Activated CD8-positive, alpha-beta memory T cell treated with anti-CD3 and anti-CD28 coated beads for 36 hours (primary cell): ENCODE measurements around the gene FBXO31. TPM values are rescaled to one million over a fixed set of nuclear protein-coding genes. Genes with fewer than 3 reads are reported as not detected.
"Not testable (repeated sequence)": the region's sequence is repeated elsewhere in the genome, so short reads cannot be mapped to it uniquely, and the experiment has no call there.

ENCODE experiments used
- CTCF ChIA-PET: fragments of 350-600 bp; sonication (Branson Sonifier 250); formaldehyde crosslinking; loops from one replicate; lab custom pipeline; 2021; ENCODE audit warnings: antibody characterized with exemption; lab: Charles Lee
- POLR2A ChIA-PET: fragments of 350-600 bp; sonication (Branson Sonifier 250); formaldehyde crosslinking; loops from one replicate; lab custom pipeline; 2021; ENCODE audit warnings: antibody characterized with exemption; lab: Charles Lee
- total RNA-seq, 2 experiments: library from RNA; stranded (reverse); gene quantifications; one replicate each; pipeline ENCODE4 v1.2.3, GENCODE V29; 2021

The FBXO31 gene
- total RNA-seq, 2 experiments from 2014 or later: 38.5 to 40.3 TPM

DNA sequence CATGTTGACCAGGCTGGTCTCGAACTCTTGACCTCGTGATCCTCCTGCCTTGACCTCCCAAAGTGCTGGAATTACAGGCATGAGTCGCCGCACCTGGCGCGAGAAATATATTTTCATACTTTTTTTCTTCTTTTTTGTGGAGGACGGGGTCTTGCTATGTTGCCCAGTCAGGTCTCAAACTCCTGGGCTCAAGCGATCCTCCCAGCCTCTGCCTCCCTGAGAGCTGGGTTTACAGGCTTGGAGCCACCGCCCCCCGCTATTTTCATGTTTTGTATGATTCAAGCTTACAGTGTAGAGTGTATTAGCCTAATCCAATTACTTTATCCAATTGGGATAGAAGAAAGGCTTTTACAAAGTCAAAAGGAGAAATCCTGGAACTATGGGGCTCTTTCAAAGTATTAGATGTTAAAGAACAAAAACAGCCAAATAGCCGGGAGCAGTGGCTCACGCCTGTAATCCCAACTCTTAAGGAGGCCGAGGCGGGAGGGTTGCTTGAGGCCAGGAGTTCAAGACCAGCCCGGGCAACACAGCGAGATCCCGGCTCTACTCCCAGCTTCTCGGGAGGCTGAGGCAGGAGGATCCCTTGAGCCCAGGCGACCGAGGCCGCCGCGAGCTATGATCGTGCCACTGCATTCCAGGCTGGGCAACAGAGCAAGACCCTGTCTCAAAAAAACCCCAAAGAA is 7.2 kb upstream of the FBXO31 start:
- ChIA-PET CTCF (interaction anchor here (1.0 kb wide), 1 partner anchor 246 kb away, joined by 3 read pairs; no protein-coding TSS in a partner anchor), POLR2A (interaction anchor here (0.7 kb wide), 1 partner anchor 1932 kb away, joined by 3 read pairs; no protein-coding TSS in a partner anchor)

DNA sequence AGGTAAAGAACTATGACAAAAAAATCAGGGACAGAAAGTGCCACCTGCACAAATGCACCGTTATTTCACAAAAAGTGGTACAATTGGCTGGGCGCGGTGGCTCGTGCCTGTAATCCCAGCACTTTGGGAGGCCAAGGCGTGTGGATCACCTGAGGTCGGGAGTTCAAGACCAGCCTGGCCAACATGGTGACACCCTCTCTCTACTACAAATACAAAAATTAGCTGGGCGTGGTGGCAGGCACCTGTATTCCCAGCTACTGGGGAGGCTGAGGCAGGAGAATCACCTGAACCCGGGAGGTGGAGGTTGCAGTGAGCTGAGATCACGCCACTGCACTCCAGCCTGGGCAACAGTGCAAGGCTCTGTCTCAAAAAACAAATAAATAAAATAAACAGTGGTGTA is 6.3 kb upstream of the FBXO31 start:
- CTCF ChIA-PET, POLR2A ChIA-PET: not testable (repeated sequence)

DNA sequence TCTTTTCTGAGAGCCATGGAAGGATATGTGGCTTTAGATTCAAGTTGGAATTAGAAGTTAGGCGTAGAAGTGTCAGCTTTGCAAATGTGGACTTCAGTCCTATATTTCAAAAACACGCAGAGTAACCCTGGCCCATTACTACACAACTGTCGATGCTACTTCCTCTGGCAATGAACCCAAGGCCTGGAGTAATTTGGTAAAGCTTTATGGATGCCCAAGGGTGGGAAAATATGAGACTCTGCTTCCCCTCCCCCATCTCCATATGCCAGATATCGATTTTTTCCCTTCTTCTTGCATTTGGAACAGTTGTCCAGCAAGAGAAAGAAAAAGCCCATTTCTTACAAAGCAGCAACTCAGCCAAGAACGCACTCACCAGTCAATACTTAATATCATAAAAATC is 5.7 kb upstream of the FBXO31 start:
- CTCF ChIA-PET: no interaction called here

DNA sequence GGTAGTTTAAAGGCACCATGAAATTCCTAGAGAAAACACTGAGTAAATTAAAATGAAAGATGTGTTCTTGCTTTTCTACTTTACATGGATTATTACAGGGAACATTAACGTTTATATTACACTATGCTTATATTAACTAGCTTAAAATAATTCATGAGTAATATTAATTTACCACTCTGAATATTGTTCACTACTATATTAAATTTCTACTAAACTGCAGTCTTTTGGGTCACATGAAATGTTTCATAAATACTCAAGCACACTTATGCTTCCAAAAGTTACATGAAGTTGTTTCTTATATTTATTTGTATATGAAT is 5.2 kb upstream of the FBXO31 start:
- ChIA-PET CTCF (no interaction called here), POLR2A (no interaction called here)

More for the DNA sequence above, 5.7 kb upstream of the FBXO31 start:
- POLR2A ChIA-PET: no interaction called here

DNA sequence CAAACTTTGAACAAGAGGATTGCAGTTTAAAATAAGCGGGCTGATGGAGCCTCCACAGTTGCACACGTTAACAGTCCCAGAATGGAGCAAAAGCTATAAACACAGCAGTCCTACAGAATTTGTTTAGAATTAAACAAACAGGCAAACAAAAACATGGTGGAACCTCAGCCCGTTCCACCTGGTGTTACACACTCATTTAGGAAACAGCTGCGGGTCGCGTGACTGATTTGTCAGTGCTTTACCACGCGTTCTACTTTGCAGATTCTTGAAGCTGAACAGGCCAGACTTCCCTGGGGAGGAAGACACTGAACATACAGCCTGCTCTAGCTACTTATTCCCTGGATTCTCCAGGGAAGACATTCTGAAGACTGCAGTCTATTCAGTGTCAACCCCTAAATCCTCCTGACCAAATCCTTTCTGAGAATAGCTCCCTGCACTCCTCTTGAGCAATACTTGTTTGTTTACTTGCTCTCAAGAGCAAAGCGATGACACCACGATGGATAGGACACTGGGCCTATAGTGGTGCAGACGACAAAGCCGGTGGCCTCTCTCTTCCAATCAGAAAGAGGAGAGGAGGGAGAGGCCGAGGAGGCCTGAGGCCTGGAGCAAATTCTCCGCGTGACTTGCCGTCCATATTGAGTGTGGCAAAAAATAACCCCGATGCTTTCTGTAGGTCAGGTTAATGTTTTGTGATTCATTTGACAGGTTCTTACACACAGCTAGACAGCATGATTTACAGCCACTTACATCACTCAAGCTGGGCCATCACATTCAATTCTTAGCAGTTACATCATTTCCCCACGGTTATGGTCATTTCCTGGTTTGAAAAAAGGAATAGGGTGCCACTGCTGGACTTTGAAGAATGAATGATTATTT is 4.6 kb upstream of the FBXO31 start:
- ChIA-PET POLR2A (no interaction called here), CTCF (interaction anchor here (1.0 to 1.2 kb wide), 2 partner anchors 248 to 393 kb away, joined by 3 to 9 read pairs; no protein-coding TSS in a partner anchor)

DNA sequence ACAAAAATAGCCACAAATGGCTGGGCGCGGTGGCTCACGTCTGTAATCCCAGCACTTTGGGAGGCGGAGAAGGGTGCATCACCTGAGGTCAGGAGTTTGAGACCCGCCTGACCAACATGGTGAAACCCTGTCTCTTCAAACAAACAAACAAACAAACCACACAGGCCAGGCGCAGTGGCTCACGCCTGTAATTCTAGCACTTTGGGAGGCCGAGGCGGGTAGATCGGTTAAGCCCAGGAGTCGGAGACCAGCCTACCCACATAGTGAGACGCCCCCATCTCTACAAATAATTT is 1.2 kb upstream of the FBXO31 start:
- CTCF ChIA-PET: interaction anchor here (2.0 to 3.3 kb wide), 2 partner anchors 10 to 68 kb away, joined by 11 to 19 read pairs; partner anchors contain the start of gene C16orf95
- POLR2A ChIA-PET: not testable (repeated sequence)

DNA sequence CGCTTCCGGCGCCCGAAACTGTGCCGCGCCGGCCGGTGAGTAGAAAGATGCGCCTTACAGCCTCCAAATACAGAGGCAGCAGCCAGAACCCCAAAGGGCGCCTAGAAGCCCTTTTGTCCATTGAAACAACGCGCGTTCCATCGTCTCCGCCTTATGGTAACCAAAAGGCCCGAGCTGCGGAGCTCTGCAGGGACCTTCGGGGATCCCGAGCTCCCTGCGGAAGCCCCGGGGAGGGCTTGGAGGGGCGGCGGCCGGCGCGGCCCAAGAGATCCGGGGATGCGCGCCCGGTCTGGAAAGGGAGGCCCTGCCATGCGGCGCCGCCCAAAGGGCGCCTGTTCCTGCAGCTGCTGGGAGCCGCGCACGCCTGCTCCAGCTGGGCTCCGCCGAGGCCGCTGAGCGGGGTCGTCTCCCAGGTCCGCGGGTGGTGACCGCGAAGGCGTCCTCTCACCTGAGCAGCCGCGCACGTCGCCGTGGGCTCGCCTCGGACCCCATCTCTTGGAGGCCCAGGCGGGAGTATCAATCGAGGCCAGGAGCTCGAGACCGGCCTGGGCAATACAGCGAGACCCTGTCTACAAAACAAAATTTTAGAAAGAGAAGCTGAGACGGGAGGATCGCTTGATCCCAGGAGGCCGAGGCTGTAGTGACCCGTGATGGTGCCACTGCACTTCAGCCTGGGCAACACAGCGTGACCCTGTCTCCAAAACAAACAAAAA is 742 bp upstream of the FBXO31 start:
- CTCF ChIA-PET: interaction anchor here (1.7 to 3.3 kb wide), 3 partner anchors 10 to 86 kb away, joined by 4 to 19 read pairs (median 11); partner anchors contain the start of gene C16orf95
- POLR2A ChIA-PET: interaction anchor here (1.1 to 2.1 kb wide), 4 partner anchors 9 to 107 kb away, joined by 4 to 17 read pairs (median 10); partner anchors contain the start of genes C16orf95 and MAP1LC3B

DNA sequence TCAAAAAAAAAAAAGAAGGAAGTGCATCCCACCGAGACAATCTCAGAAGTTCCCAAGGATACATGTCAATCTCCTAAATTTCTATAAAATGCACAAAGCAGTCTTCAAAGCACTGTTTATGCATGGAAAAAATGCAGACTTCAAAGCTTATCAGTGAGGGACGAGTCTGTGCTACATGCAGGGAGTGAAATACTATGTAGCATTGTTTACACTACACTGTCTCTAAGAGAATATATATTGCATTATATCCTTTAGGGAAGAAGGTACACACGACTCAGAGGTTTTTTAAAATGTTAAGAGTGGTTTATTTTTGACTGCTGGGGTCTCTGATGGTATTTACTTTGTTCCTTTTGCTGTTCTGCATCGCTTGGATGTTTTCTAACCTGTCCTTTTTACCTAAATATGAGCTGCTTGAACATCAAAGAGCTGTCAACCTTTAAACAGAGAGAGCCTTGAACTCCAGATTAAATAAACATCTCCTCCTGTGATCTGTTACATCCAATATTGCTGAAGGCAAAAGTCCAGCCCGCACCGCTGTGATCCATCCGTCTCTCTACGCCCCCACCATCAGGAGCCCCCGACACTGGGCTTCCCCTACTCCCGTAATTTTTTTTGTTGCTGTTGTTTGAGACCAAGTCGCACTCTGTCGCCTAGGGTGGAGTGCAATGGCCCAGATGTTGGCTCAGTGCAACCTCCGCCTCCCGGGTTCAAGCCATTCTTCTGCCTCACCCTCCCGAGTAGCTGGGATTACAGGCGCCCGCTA is 1.4 kb downstream of the FBXO31 start:
- CTCF ChIA-PET: interaction anchor here (1.0 to 3.3 kb wide), 3 partner anchors 12 to 254 kb away, joined by 4 to 19 read pairs (median 5); no protein-coding TSS in a partner anchor
- POLR2A ChIA-PET: interaction anchor here (2.1 kb wide), 1 partner anchor 65 kb away, joined by 17 read pairs; the partner anchor contains the start of gene C16orf95

DNA sequence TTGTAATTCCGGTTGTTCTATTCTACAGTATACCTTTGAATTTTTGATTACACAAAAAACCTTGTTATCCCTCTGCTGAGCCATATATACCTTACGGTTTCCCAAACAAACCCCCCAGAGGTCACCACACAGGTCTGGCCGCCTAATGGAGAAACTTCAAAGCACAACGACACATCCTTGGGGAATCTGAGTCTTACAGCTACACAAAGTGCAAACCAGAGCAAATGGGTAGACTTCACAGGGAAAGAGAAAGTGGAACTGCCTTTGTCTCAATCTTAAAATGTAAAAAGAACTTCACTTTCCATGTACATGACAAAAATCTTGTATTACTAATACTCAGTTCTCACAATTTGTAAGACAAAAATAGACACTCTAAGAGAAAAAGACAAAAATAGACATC is 2.7 kb downstream of the FBXO31 start:
- CTCF ChIA-PET: interaction anchor here (1.3 kb wide), 1 partner anchor 12 kb away, joined by 5 read pairs; no protein-coding TSS in a partner anchor
- POLR2A ChIA-PET: interaction anchor here (0.7 kb wide), 1 partner anchor 62 kb away, joined by 5 read pairs; no protein-coding TSS in a partner anchor

DNA sequence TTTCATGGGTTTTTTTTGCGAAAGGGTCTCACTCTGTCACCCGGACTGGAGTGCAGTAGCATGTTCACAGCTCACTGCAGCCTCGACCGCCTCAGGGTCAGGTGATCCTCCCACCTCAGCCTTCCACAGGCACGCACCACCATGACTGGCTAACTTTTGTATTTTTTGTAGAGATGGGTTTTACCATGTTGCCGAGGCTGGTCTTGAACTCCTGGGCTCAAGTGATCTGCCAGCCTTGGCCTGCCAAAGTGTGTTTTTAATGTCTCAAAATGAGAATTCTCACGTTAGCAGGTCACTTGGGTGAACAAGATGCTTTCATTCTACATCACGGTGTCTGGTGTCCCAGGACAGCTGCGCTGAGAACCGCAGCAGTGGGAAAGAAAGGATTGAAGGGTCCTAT is 3.2 kb downstream of the FBXO31 start:
- POLR2A ChIA-PET: interaction anchor here (0.7 kb wide), 1 partner anchor 62 kb away, joined by 5 read pairs; no protein-coding TSS in a partner anchor

DNA sequence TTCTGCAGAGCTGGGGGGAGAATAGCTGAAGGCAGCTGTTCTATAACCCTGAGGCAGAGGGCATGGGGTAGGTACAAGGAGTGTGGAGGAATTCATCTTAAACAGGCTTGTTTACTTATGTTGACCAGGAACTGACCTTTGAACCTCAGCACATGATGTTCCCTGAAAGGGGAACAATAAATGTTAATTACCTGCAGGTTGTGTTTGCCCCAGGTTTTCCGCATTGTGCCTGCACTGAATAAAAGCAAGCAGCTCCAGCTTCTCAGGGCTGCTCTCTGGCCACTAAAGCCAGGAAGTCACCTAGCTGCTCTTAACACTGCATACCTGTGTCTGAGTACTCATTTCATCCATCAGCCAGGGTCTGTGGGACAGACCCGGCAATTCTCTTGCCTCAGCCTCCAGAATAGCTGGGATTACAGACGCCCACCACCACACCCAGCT is 4.2 kb downstream of the FBXO31 start:
- CTCF ChIA-PET: interaction anchor here (1.1 kb wide), 1 partner anchor 62 kb away, joined by 3 read pairs; the partner anchor contains the start of gene C16orf95
- POLR2A ChIA-PET: not testable (repeated sequence)

More for the DNA sequence above, 3.2 kb downstream of the FBXO31 start:
- CTCF ChIA-PET: interaction anchor here (0.7 to 1.3 kb wide), 2 partner anchors 13 to 28 kb away, joined by 3 to 5 read pairs; no protein-coding TSS in a partner anchor

DNA sequence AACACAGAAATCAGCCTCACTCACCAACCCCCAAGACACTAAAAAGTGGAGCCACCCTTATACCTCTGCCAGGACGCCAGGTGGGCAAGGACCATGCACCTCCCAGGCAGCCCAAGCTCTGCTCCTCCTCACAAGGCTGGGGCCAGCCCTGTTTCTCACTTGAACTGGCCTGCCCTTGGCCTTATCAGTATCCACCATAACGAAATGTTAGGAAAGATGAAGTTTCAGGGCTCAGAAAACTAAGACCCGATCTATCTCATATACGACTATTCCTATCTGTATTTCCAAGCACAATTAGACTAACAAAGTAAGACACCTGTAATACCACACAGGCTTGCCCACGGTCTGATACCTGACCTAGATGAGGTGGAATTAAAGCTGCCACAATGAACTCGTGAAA is 6.9 kb downstream of the FBXO31 start:
- CTCF ChIA-PET: no interaction called here
- POLR2A ChIA-PET: interaction anchor here (0.6 kb wide), 1 partner anchor 822 kb away, joined by 3 read pairs; the partner anchor contains the start of gene MTHFSD

DNA sequence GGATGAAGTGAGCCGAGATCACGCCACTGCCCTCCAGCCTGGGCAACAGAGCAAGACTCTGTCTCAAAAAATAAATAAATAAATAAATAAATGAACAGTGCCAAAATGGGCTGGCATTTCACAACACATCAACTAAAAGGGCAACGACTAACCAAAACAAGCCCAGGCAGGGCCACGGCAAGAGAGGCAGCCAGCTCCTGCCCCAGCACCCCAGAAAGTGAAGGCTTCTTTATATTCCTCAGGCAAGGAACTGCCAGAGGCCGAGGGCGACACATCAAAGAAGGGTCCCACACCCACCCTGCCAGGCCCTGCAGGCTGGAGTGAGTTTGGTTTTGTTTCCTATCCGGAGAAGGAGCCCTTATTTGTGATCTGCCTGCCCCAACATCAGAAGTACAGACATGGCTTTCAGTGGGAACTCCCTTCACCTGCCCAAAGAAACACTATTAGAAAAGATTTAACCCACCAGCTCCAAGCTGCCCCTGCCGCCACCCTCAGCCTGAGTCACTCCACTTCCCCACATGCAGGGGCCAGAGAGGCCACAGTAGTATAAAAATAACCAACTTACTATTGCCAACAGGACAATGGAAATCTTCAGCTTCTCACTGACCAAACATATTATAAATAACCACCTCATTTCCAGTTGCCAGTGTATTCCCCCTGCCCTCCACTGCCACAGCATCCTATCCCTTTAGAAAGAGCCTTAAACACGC is 8.0 kb downstream of the FBXO31 start:
- POLR2A ChIA-PET: no interaction called here
- CTCF ChIA-PET: no interaction called here

DNA sequence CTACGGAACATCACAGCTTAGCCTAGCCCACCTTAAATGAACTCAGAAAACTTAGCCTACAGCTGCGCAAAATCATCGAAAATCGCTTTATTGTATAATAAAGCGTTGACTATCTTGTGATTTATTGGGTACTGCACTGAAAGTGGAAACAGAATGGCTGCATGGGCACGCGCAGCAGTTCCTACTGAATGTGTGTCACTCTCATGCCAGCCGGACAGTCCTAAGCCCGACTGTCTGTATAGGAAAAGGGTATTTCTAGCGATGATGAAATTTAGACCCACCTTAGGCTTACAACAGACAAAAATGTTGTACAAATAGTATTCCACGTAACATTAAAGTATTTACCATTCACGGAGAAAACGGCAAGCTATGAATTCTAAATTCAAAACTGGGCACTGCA is 9.3 kb downstream of the FBXO31 start:
- ChIA-PET CTCF (no interaction called here), POLR2A (no interaction called here)

DNA sequence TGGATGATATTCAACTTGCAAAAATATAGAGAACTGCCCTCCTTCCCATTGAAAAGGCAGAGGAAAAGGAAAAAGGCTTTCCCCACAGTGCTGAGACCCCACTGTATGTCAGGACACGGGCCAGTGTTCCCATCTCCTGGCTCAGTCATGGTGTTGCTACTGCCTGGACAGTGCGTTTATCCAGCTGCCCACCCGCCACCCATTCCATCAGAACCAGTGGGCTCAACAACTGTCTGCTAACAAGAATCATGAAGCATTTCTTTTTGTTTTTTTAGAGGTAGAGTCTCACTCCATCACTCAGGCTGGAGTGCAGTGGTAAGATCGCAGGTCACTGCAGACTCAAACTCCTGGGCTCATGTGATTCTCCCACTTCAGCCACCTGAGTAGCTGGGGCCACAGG is 11.3 kb downstream of the FBXO31 start:
- POLR2A ChIA-PET: no interaction called here
- CTCF ChIA-PET: no interaction called here

DNA sequence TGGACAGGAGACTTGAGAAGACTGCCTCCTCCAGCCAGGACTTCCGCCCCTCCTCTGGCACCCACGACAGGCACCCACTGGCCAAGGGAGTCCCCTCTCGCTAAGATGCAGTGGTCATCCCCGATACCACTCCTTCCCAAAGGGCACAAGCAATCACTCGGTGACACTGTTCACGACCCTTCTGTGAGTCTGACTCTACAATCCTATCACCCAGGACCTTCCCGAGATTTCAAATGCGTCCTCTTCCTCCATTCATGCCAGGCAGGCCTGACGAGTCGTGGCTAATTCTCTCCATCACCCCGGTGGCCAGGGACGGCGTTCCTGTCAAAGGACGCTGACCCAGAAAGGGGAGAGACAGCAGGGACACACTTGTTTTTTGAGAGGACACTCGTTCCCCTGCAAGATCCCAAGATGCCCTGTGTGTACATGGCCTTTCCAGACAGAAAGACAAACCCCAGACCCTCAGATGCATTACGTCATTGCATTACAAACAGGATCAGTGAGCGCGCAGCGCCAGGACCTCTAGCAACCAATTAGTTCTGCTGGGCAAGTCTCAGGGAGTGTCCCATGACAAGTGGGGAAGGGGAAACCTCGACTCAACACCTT is 12.2 kb downstream of the FBXO31 start:
- POLR2A ChIA-PET: no interaction called here

More for the DNA sequence above, 12.2 kb downstream of the FBXO31 start:
- CTCF ChIA-PET: no interaction called here
